RPMI7951 (cell line): ENCODE measurements around the gene SPO11. TPM values are rescaled to one million over a fixed set of nuclear protein-coding genes. Genes with fewer than 3 reads are reported as not detected.

Source experiments
- DNase-seq: peaks from one replicate; pipeline ENCODE4 v3.0.0-alpha.2; 2012; ENCODE audit warnings: low read depth
- total RNA-seq: library from RNA; depleted of rRNA; stranded (reverse); fragments of >200 nt; shearing (Covaris generic); gene quantifications from 2 replicates; pipeline ENCODE4 v1.2.3, GENCODE V29; 2014; rRNA removed

The SPO11 gene
- not detected in 2 replicates for total RNA-seq

- DNase-seq, result no peak
Observed at GRCh38 chr20:57329608-57330221, at the start of gene SPO11. Gene SPO11, plus strand, starts transcription at chr20:57329803. Its CDS starts 65 bp downstream, at chr20:57329868.

DNA sequence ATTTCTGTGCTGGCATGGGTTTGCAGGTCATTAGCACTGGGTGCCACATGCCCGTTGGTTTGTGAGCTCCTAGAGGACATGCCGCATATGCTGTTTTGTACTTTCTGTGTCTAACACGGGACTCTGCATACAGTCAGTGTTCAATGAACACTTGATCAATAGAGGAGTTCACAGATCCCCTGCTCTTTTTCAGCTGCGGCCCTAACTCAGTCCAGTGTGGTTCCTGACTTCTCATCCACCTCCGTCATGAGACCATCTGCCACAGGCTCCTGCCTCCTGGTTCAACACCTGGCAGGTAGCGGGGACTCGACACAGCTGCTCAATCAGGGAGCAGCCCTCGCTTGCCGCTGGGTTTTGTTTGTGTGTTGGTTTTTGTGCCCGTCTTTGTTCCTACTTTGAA lies 49.4 kb upstream of the SPO11 start:
- no peak for DNase-seq

DNA sequence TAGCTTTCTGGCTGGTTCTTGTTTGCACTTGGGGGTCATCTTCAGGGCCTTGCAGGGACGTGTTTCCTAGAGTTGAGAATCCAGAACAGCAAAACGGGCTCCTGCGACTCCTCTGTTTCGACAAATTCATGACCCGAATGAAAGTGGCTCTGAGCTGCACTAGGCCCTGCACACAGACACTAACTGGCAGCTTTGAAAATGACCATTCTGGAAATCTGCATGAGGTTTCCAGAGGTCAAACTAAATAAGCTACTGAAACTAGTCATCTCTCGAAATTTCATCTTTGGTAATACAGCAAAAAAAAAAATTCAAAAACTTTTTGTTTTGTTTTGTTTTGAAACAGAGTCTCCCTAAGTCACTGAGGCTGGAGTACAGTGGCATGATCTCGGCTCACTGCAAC lies 47.7 kb upstream of the SPO11 start:
- DNase-seq, result no peak

GRCh38 chr20:57282670-57283361 lies 46.8 kb upstream of the SPO11 start:
- peak; percentile 31 for DNase-seq

DNA sequence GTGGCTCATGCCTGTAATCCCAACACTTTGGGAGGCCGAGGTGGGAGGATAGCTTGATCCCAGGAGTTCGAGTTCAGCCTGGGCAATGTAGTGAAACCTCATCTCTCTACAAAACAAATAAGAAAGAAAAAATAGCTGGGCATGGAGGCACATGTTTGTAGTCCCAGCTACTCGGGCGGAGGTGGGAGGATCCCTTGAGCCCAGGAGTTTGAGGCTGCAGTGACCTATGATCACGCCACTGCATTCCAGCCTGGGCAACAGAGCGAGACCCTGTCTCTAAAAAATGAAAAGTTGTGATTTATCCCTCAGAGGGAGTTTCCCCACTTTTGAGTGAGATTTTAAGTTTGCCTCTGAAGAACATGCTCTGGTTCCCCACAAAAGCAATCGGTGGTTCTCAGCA lies 45.7 kb upstream of the SPO11 start:
- DNase-seq, result no peak

DNA sequence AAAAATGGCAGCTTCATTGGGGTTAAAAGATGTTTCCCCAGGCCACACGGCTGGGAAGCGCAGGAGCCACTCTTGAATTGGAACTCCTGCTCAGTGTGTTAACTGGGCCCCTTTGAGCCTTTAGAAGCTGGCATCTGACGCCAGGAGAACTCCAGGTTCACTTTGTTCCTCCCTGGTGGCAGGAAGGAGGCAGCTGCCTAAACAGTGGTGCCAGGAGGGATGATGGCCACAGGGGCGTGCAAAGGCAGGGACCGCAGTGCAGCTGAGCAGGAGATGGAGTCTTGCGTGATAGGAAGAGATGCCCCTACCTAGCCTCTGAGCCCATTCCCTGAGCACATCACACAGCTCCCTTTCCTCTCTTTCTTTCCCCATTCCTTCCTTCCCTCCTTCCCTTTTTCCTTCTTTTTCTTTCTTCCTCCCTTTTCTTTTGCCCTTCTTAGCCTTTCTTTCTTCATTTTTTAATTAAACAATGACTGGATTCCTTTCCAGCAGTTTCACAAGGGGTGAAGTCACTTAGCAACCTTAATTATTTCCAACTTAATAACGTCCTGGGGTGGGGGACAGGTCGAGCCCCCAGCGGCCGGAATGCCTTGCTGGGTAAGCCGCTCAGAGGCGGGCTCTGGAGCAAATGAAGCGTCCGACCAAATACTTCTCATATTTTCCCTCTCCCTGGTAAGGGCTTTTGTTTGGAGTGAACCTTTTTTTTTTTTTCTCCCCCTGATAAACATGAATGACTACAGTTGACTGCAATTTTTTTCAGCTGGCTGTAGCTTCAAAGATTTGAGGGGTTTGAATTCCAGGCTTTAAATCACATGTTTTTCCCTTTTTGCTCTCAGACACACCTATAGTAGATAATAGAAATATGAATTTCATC lies 42.4 kb upstream of the SPO11 start:
- DNase-seq, result no peak

DNA sequence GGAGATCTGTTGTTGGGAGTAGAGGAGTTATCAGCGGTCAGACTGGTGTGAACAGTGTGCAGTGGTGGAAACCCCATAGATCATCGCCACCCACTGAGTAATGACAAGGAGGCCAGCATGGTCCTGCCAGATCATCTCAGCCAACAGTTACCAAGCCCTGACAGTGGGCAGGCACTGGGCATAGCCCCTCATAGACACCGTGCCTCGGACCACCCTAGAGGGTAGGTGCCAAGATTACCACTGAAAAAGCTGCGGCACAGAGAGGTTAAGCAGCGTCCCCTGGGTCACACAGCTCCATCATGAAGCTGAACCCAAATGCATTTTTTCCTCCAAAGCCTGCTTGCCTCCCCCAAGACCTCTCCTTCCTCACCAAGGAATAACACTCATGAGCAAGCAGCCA lies 41.7 kb upstream of the SPO11 start:
- no peak for DNase-seq

GRCh38 chr20:57288651-57289277 lies 40.8 kb upstream of the SPO11 start:
- no peak for DNase-seq

- no peak for DNase-seq
Observed at GRCh38 chr20:57289391-57290177, 40.0 kb upstream of the SPO11 start.

- DNase-seq, result peak; percentile 14
Observed at GRCh38 chr20:57290178-57290484, 39.5 kb upstream of the SPO11 start.

- DNase-seq, result no peak
Observed at GRCh38 chr20:57291003-57291402, 38.6 kb upstream of the SPO11 start.

- no peak for DNase-seq
Observed at GRCh38 chr20:57291694-57292093, 37.9 kb upstream of the SPO11 start.

DNA sequence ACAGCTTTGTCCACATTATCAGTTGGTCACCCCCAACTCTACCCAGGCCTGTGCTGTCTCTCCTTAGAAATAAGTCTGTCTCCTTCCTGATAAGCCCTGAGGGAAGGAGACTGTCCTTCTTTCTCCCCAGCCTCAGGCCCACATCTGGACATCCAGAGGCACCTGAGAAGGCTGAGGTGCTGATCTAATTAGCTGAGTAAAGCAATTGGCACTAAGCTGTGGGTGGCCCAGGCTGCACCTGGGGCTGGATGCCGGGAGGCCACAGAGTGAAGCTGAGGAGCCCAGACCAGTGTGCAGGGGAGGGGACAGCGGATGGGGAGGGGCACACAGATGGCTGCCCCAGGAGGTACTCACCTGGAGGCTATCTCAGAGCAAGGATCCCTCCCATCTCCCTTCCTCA lies 37.0 kb upstream of the SPO11 start:
- no peak for DNase-seq

- no peak for DNase-seq
Observed at GRCh38 chr20:57293995-57294394, 35.6 kb upstream of the SPO11 start.

- no peak for DNase-seq
Observed at GRCh38 chr20:57294550-57294949, 35.1 kb upstream of the SPO11 start.

- no peak for DNase-seq
Observed at GRCh38 chr20:57298457-57298856, 31.1 kb upstream of the SPO11 start.

DNA sequence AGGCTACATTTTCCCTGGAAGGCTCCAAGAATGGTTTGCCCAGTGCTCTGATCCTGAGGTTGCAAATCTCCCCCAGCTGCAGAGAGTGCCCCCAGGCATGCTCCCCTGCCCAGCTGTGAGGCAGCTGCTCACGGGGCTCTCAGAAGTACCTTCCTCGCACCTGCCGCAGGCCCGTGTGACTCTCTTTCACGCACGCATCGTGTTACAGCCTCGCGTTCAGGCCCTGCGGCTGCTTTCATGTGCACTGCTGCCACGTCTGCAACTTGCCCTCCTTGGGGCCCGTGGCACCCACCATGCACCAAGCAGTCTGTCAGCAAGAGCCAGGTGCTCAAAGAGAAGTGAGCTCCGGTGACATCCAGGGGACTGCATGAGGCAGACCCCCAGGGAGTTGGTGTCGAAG lies 28.6 kb upstream of the SPO11 start:
- DNase-seq, result no peak

- no peak for DNase-seq
Observed at GRCh38 chr20:57306747-57307146, 22.9 kb upstream of the SPO11 start.

DNA sequence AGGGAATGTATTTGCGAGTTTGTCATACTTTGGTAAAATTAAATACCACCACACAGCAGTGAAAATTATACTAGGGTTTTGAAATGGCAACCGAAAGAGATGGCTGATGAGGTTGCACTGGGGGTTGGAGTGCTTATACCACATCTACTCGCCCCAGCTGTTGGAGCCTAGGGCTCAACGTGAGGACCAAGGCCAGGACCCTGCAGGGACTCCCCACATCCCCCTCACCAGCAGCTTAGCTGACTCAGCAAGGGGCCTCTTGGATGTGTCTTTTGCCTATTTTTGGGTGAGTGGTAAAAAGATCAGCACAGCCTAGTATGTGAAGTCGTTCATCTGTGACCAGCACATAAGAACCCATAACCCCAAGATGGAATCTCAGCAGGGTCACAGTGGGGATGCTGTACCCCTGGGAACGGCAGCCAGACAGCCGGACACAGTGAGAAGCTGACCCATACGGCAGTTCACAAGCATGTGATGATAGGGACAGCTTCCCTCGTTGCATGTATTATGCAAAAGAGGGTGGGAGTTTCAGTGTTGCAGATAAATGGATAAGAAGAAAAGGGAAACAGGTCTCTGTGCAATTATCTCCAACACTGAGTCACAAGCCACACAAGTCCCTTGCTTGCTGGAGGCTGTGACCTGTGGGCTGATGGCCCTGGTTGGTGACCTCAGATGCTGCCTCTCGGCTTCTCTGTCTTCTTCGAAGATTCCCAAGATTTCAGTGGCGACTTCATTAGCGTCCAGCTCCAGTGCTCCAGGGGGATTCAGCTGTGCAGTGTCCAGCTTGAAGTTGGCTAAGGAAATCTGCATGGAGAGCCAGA lies 20.9 kb upstream of the SPO11 start:
- peak; percentile 16 for DNase-seq

DNA sequence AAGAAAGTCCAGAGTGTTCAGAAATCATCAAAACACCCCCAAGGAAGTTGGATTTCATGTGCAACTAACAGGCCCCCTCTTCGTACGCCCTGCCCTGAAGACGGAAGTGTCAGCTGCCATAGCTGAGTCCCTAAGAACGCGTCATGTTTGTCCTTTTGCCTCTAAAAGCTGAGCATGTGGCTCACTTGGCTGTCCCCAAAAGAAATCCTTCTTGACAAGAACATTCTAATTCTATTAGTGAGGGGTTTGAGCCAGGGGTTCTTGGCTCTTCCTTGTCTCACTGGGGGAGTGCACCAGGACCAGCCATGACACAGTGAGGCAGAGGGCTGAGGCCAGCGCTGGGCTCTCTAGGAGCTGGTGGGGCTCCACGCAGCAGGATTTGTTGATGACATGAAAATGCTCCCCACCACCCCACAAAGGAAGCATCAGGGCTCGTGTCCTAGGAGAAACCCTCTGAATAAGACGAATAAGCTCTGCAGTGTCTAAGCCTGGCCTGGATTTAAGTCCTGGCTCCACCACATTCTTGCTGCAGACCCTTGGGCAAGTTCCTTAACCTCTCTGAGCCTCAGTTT lies 20.0 kb upstream of the SPO11 start:
- no peak for DNase-seq
